Endodermal cell (in vitro differentiated cells): Measurements from ENCODE around the gene MYO1H. TPM values are rescaled to one million over a fixed set of nuclear protein-coding genes. Genes with fewer than 3 reads are reported as not detected.

Experiments used
- DNase-seq: peaks from one replicate; pipeline ENCODE4 v3.0.0-alpha.2; 2017
- H3K27ac ChIP-seq: 2 replicates; pipeline ENCODE4 v1.5.1; 2013; ENCODE audit warnings: mild to moderate bottlenecking, low read depth, low read length, moderate library complexity
- H3K27me3 ChIP-seq: 2 replicates; pipeline ENCODE4 v1.6.1; 2013; ENCODE audit warnings: mild to moderate bottlenecking, low read length, moderate library complexity; ENCODE audit not compliant: insufficient read depth, control insufficient read depth, poor library complexity, severe bottlenecking
- H3K36me3 ChIP-seq: 2 replicates; pipeline ENCODE4 v1.7.0; 2013; ENCODE audit warnings: mild to moderate bottlenecking, low read length, moderate library complexity; ENCODE audit not compliant: control insufficient read depth, insufficient read depth
- H3K4me1 ChIP-seq: one replicate; pipeline ENCODE4 v1.7.0; 2013; ENCODE audit warnings: low read length; ENCODE audit not compliant: control insufficient read depth, insufficient read depth
- H3K4me3 ChIP-seq: 2 replicates; pipeline ENCODE4 v1.5.1; 2013; ENCODE audit warnings: mild to moderate bottlenecking, low read length, moderate library complexity
- H3K9ac ChIP-seq: 2 replicates; pipeline ENCODE4 v1.6.1; 2013; ENCODE audit warnings: mild to moderate bottlenecking, low read length, moderate library complexity; ENCODE audit not compliant: poor library complexity, severe bottlenecking; ENCODE audit errors: extremely low read depth
- H3K9me3 ChIP-seq: 2 replicates; pipeline ENCODE4 v1.6.1; 2013; ENCODE audit warnings: mild to moderate bottlenecking, low read length, moderate library complexity; ENCODE audit not compliant: control insufficient read depth
- H3K27ac Mint-ChIP-seq: 2 replicates; pipeline ENCODE4 v1.8.0; 2020; ENCODE audit warnings: mixed read lengths
- H3K27me3 Mint-ChIP-seq: 2 replicates; pipeline ENCODE4 v1.8.0; 2021; ENCODE audit warnings: mild to moderate bottlenecking, mixed read lengths; ENCODE audit not compliant: insufficient read depth
- H3K36me3 Mint-ChIP-seq: 2 replicates; pipeline ENCODE4 v1.8.0; 2020; ENCODE audit warnings: low read depth, mixed read lengths
- H3K4me1 Mint-ChIP-seq: 2 replicates; pipeline ENCODE4 v1.8.0; 2020; ENCODE audit warnings: mixed read lengths
- H3K4me3 Mint-ChIP-seq: 2 replicates; pipeline ENCODE4 v1.8.0; 2020; ENCODE audit warnings: mild to moderate bottlenecking, moderate library complexity, mixed read lengths
- H3K9me3 Mint-ChIP-seq: 2 replicates; pipeline ENCODE4 v1.8.0; 2020; ENCODE audit warnings: mild to moderate bottlenecking, mixed read lengths
- WGBS, 2 experiments: methylation state at CpG; one replicate each; pipeline versions ENCODE4 v1.1.5 to v1.1.7; 2013; ENCODE audit warnings: missing lambda C conversion rate in 2 of 2, mixed read lengths in 1 of 2; ENCODE audit not compliant: insufficient coverage in 1 of 2, insufficient read length in 1 of 2; 5-methylcytosine and 5-hydroxymethylcytosine counted together
- total RNA-seq, 2 donors: library from RNA; stranded (reverse); fragmentation: NEBNext Ultra II Directional in 1 of 2; extraction: Animal tissue kit (Norgen Biotek cat#: 25700) in 1 of 2; gene quantifications; 2 replicates in 1 of 2; 3 replicates in 1 of 2; pipeline ENCODE4 v1.2.1, GENCODE V29; 2021
- TF ChIP-seq, protein P1 (sequence below): fragments of 200-600 bp; sonication (generic); conservative IDR thresholded peaks from 2 replicates; pipeline ENCODE4 v1.5.0; 2021; ENCODE audit warnings: antibody characterized with exemption, mild to moderate bottlenecking

The MYO1H gene
- total RNA-seq, 2 donors from 2014 or later, result not detected

GRCh38 chr12:109452489-109452888 lies 104.8 kb downstream of the MYO1H start:
- no peak for DNase-seq
- Mint-ChIP-seq H3K27ac (no peak overlapping the region), H3K36me3 (peaks cover 75% of the 10 kb centered on the region), H3K9me3 (no peaks in the 10 kb centered on the region), H3K4me3 (no peak overlapping the region), H3K4me1 (peaks cover 1% of the 10 kb centered on the region), H3K27me3 (no peaks in the 10 kb centered on the region)
- Histone ChIP-seq H3K9me3 (no peaks in the 10 kb centered on the region), H3K27ac (no peak overlapping the region), H3K4me1 (no peaks in the 10 kb centered on the region), H3K36me3 (peaks cover 99% of the 10 kb centered on the region), H3K27me3 (no peaks in the 10 kb centered on the region), H3K9ac (no peak overlapping the region), H3K4me3 (no peak overlapping the region)
- TF ChIP-seq, protein P1, sequence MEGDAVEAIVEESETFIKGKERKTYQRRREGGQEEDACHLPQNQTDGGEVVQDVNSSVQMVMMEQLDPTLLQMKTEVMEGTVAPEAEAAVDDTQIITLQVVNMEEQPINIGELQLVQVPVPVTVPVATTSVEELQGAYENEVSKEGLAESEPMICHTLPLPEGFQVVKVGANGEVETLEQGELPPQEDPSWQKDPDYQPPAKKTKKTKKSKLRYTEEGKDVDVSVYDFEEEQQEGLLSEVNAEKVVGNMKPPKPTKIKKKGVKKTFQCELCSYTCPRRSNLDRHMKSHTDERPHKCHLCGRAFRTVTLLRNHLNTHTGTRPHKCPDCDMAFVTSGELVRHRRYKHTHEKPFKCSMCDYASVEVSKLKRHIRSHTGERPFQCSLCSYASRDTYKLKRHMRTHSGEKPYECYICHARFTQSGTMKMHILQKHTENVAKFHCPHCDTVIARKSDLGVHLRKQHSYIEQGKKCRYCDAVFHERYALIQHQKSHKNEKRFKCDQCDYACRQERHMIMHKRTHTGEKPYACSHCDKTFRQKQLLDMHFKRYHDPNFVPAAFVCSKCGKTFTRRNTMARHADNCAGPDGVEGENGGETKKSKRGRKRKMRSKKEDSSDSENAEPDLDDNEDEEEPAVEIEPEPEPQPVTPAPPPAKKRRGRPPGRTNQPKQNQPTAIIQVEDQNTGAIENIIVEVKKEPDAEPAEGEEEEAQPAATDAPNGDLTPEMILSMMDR, result no peak
- 97 to 100% methylated on average over 2 of the region's 2 CpGs for WGBS, 2 experiments

DNA sequence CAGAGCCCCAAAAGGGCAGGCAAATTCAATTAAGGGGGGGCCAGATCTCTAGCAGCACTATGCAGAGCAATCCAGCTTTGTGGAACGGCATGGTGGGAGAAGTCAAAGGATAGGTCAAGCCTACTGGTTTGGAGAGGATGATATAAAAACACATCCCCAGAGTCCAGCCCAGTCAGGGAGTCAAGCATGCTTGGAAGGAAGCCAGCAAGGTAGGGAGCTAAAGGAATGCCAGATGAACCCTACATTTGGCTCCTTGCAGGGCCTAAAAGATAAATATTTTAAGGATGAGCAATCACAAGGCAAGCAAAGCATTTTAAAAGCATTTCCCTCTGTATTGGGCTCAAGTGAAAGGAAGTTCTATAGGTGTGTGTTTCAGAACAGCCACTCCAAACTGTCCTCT lies 108.0 kb downstream of the MYO1H start:
- Histone ChIP-seq H3K4me1 (peaks cover 8% of the 10 kb centered on the region), H3K36me3 (peaks cover 92% of the 10 kb centered on the region), H3K4me3 (no peak overlapping the region), H3K9me3 (no peaks in the 10 kb centered on the region), H3K27ac (no peak overlapping the region), H3K9ac (no peak overlapping the region), H3K27me3 (no peaks in the 10 kb centered on the region)
- TF ChIP-seq, protein P1, result no peak
- Mint-ChIP-seq H3K36me3 (peaks cover 64% of the 10 kb centered on the region), H3K27me3 (no peaks in the 10 kb centered on the region), H3K4me3 (no peak overlapping the region), H3K27ac (no peak overlapping the region), H3K4me1 (peaks cover 30% of the 10 kb centered on the region), H3K9me3 (no peaks in the 10 kb centered on the region)
- no peak for DNase-seq
- WGBS, 2 experiments, result 96% methylated on average over 1 of the region's 1 CpG; no CpG with 5 or more reads in 1 of the 2 experiments

DNA sequence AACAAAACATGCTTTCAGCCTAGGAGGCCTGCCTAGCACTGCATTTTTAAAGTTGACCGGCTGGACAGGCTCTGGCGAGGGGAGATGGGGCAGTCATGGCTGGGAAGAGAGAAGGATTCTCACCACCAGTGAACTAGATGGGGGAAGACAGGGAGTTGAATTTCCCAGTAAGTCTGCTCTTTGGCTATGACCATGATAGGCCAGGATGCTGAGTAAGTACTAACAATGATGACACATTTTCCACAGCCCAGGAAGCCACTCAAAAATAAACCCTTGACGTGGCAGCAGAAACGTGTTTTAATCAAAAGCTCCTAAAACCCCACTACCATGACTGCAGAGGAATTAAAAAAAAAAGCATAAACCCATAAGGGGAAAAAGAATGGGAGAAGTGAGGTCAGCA lies 110.4 kb downstream of the MYO1H start:
- Mint-ChIP-seq H3K36me3 (peaks cover 50% of the 10 kb centered on the region), H3K4me1 (peaks cover 50% of the 10 kb centered on the region), H3K27ac (peak overlapping the region; percentile 84), H3K4me3 (no peak overlapping the region), H3K9me3 (no peaks in the 10 kb centered on the region), H3K27me3 (no peaks in the 10 kb centered on the region)
- Histone ChIP-seq H3K4me1 (peaks cover 22% of the 10 kb centered on the region), H3K27me3 (no peaks in the 10 kb centered on the region), H3K27ac (peak overlapping the region; percentile 83), H3K9me3 (no peaks in the 10 kb centered on the region), H3K36me3 (peaks cover 71% of the 10 kb centered on the region), H3K4me3 (no peak overlapping the region), H3K9ac (no peak overlapping the region)
- no peak for DNase-seq
- TF ChIP-seq, protein P1, result no peak
- WGBS, 2 experiments, result 58 to 61% methylated on average over 3 to 4 of the region's 4 CpGs
